ENCODE measurements around the gene CLIP1. TPM values are rescaled to one million over a fixed set of nuclear protein-coding genes. Genes with fewer than 3 reads are reported as not detected.
"Not testable (repeated sequence)": the region's sequence is repeated elsewhere in the genome, so short reads cannot be mapped to it uniquely, and the experiment has no call there.

Gene CLIP1
- total RNA-seq, 1 experiment from 2014 or later = 23.1 TPM

- no peak for DNase-seq (ENCODE audit: low read depth)
Measured at GRCh38 chr12:122435186-122435585, 12.7 kb upstream of the CLIP1 start.

GRCh38 chr12:122429043-122429442, 6.6 kb upstream of the CLIP1 start:
- DNase-seq (ENCODE audit: low read depth) = not testable (repeated sequence)

- DNase-seq (ENCODE audit: low read depth) = no peak
Measured at GRCh38 chr12:122427403-122427802, 4.9 kb upstream of the CLIP1 start.

GRCh38 chr12:122423258-122424165, 1.0 kb upstream of the CLIP1 start:
- peak; percentile 17 for DNase-seq (ENCODE audit: low read depth)

GRCh38 chr12:122422730-122423257, 325 bp upstream of the CLIP1 start:
- peak; percentile 42 for DNase-seq (ENCODE audit: low read depth)

GRCh38 chr12:122421187-122421820, 1.2 kb downstream of the CLIP1 start:
- no peak for DNase-seq (ENCODE audit: low read depth)

- no peak for DNase-seq (ENCODE audit: low read depth)
Measured at GRCh38 chr12:122420471-122421162, 1.9 kb downstream of the CLIP1 start.

- DNase-seq (ENCODE audit: low read depth) = not testable (repeated sequence)
Measured at GRCh38 chr12:122419094-122419493, 3.4 kb downstream of the CLIP1 start.

- not testable (repeated sequence) for DNase-seq (ENCODE audit: low read depth)
Measured at GRCh38 chr12:122415665-122416064, 6.8 kb downstream of the CLIP1 start.

- DNase-seq (ENCODE audit: low read depth) = peak; percentile 29
Measured at GRCh38 chr12:122413516-122414404, 8.7 kb downstream of the CLIP1 start.

GRCh38 chr12:122412851-122413433, 9.5 kb downstream of the CLIP1 start:
- no peak for DNase-seq (ENCODE audit: low read depth)

- DNase-seq (ENCODE audit: low read depth) = no peak
Measured at GRCh38 chr12:122411537-122411936, 10.9 kb downstream of the CLIP1 start.

- no peak for DNase-seq (ENCODE audit: low read depth)
Measured at GRCh38 chr12:122407208-122407607, 15.3 kb downstream of the CLIP1 start.

GRCh38 chr12:122406701-122407164, 15.7 kb downstream of the CLIP1 start:
- DNase-seq (ENCODE audit: low read depth) = no peak

GRCh38 chr12:122403831-122404230, 18.6 kb downstream of the CLIP1 start:
- no peak for DNase-seq (ENCODE audit: low read depth)

- no peak for DNase-seq (ENCODE audit: low read depth)
Measured at GRCh38 chr12:122403115-122403770, 19.2 kb downstream of the CLIP1 start.

- DNase-seq (ENCODE audit: low read depth) = no peak
Measured at GRCh38 chr12:122402264-122402663, 20.2 kb downstream of the CLIP1 start.

- DNase-seq (ENCODE audit: low read depth) = peak; percentile 78
Measured at GRCh38 chr12:122399592-122400373, 22.7 kb downstream of the CLIP1 start.

- no peak for DNase-seq (ENCODE audit: low read depth)
Measured at GRCh38 chr12:122399254-122399591, 23.2 kb downstream of the CLIP1 start.

Measured in RPMI7951 (cell line).